HepG2 (cell line): ENCODE results near the gene ARFGEF3.

Experiments used
- HNF4G ChIP-seq, 2 experiments: sonication (generic) in 1 of 2; formaldehyde crosslinking in 1 of 2; IDR thresholded peaks; 2 replicates each; pipeline versions ENCODE4 v1.4.0 to v1.6.1; 2011 to 2020; ENCODE audit warnings: borderline replicate concordance in 2 of 2, low read depth in 2 of 2, mild to moderate bottlenecking in 2 of 2, low read length in 1 of 2, missing genetic modification reagents in 1 of 2, moderate library complexity in 1 of 2
- POLR2A ChIP-seq, 2 experiments: IDR thresholded peaks; 2 replicates each; pipeline ENCODE4 v1.6.1; 2011; ENCODE audit warnings: low read depth in 2 of 2, low read length in 2 of 2, mild to moderate bottlenecking in 1 of 2, moderate library complexity in 1 of 2; ENCODE audit not compliant: insufficient read depth in 1 of 2
- ZBTB1 ChIP-seq: sonication (generic); formaldehyde crosslinking; IDR thresholded peaks from 2 replicates; pipeline ENCODE4 v1.4.0; 2020; ENCODE audit warnings: missing genetic modification reagents, borderline replicate concordance

- TF ChIP-seq POLR2A (IDR thresholded peaks at IDR 0.05; ENCODE audit: insufficient read depth in 1 of 2, low read depth in 2 of 2, low read length in 2 of 2): no peak
- TF ChIP-seq HNF4G (IDR thresholded peaks at IDR 0.05; ENCODE audit: borderline replicate concordance, low read depth, low read length): no peak
- no peak for TF ChIP-seq HNF4G (CRISPR knock-in tag; IDR thresholded peaks at IDR 0.05; ENCODE audit: borderline replicate concordance, low read depth)
- TF ChIP-seq ZBTB1 (CRISPR knock-in tag): no peak
These were observed 129.5 kb downstream of the ARFGEF3 start for GRCh38 chr6:138291036-138291848.
